Stomach (tissue), 4 donors: Measurements from ENCODE around the gene DUSP16.

Source experiments
- EP300 ChIP-seq: sonication (generic); formaldehyde crosslinking; IDR thresholded peaks from one replicate; pipeline ENCODE4 v1.6.1; 2017; ENCODE audit warnings: antibody characterized with exemption
- POLR2A ChIP-seq, 4 donors: fragments of 450-650 bp; IDR thresholded peaks; one replicate each; pipeline ENCODE4 v1.6.1; 2016; ENCODE audit warnings: antibody characterized with exemption in 4 of 4, control low read depth in 2 of 4, mild to moderate bottlenecking in 1 of 4, moderate library complexity in 1 of 4
- TF ChIP-seq, protein P1 (sequence below), 7 experiments: fragments of 450-650 bp in 4 of 7; fragments of 200-600 bp in 3 of 7; sonication (generic) in 3 of 7; IDR thresholded peaks; one replicate each; pipeline ENCODE4 v1.5.1; 2016 to 2019; ENCODE audit warnings: antibody characterized with exemption in 7 of 7, control low read depth in 2 of 7, mild to moderate bottlenecking in 1 of 7

DNA sequence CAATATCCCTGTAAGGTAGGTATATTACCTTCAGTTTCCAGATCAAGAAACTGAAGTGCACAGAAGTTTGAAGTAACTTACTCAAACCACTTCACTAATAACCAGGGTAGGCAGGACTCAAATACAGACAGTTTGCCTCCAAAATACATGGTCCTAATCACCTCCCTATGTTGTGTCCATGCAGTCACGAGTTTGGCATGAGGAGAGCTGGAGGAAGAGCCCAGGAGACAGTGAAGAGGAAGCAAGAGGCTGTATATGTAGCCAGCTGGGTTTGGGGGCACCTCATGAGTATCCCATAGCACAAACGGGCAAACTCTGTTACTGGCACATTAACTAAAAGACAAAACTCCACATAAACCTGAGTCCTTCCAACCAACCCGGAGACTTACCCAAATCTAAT lies 79.2 kb downstream of the DUSP16 start:
- TF ChIP-seq, protein P1, sequence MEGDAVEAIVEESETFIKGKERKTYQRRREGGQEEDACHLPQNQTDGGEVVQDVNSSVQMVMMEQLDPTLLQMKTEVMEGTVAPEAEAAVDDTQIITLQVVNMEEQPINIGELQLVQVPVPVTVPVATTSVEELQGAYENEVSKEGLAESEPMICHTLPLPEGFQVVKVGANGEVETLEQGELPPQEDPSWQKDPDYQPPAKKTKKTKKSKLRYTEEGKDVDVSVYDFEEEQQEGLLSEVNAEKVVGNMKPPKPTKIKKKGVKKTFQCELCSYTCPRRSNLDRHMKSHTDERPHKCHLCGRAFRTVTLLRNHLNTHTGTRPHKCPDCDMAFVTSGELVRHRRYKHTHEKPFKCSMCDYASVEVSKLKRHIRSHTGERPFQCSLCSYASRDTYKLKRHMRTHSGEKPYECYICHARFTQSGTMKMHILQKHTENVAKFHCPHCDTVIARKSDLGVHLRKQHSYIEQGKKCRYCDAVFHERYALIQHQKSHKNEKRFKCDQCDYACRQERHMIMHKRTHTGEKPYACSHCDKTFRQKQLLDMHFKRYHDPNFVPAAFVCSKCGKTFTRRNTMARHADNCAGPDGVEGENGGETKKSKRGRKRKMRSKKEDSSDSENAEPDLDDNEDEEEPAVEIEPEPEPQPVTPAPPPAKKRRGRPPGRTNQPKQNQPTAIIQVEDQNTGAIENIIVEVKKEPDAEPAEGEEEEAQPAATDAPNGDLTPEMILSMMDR (IDR thresholded peaks at IDR 0.05), result no peak
- no peak for TF ChIP-seq EP300
- no peak for TF ChIP-seq POLR2A (IDR thresholded peaks at IDR 0.05)
